OCI-LY3 (cell line): Measurements from ENCODE around the gene TAF1B.

Experiments used
- H2AFZ ChIP-seq: fragments of 200-600, 300-600 bp; shearing (Covaris generic); 2 replicates; pipeline ENCODE4 v1.6.0; 2014; ENCODE audit warnings: antibody characterized with exemption, low read depth, low read length
- H3K27ac ChIP-seq: fragments of 200-600, 300-600 bp; sonication (generic); 2 replicates; pipeline ENCODE4 v1.5.1; 2014; ENCODE audit warnings: mild to moderate bottlenecking, low read length, moderate library complexity, mixed read lengths
- H3K27me3 ChIP-seq: fragments of 200-600, 300-600 bp; sonication (generic); 2 replicates; pipeline ENCODE4 v1.6.1; 2014; ENCODE audit warnings: low read depth, low read length, mixed read lengths
- H3K36me3 ChIP-seq: fragments of 200-600, 300-600 bp; sonication (generic); replicated peaks from 2 replicates; pipeline ENCODE3; 2014; ENCODE audit warnings: low read depth, low read length, mixed read lengths
- H3K4me1 ChIP-seq: fragments of 300-600, 200-600 bp; sonication (generic); 2 replicates; pipeline ENCODE4 v1.6.1; 2014; ENCODE audit warnings: low read length, mixed read lengths
- H3K4me2 ChIP-seq: fragments of 200-600, 300-600 bp; sonication (generic); 2 replicates; pipeline ENCODE4 v1.6.1; 2014; ENCODE audit warnings: low read length, mixed read lengths
- H3K4me3 ChIP-seq: fragments of 300-600, 200-600 bp; sonication (generic); 2 replicates; pipeline ENCODE4 v1.5.1; 2014; ENCODE audit warnings: antibody characterized with exemption, mild to moderate bottlenecking, low read length, moderate library complexity
- H3K79me2 ChIP-seq: fragments of 300-600, 200-600 bp; shearing (Covaris generic); 2 replicates; pipeline ENCODE4 v1.6.1; 2014; ENCODE audit warnings: mild to moderate bottlenecking, low read length, mixed read lengths
- H3K9ac ChIP-seq: fragments of 300-600, 200-600 bp; shearing (Covaris generic); 2 replicates; pipeline ENCODE4 v1.6.0; 2014; ENCODE audit warnings: mild to moderate bottlenecking, low read length, moderate library complexity
- H3K9me3 ChIP-seq: fragments of 200-600, 300-600 bp; shearing (Covaris generic); 2 replicates; pipeline ENCODE4 v1.6.1; 2014; ENCODE audit warnings: low read length, mixed read lengths; ENCODE audit not compliant: insufficient read depth
- H4K20me1 ChIP-seq: fragments of 200-600, 300-600 bp; sonication (generic); 2 replicates; pipeline ENCODE4 v1.6.1; 2016; ENCODE audit warnings: low read length, mixed read lengths; ENCODE audit not compliant: insufficient read depth
- CTCF ChIP-seq: fragments of 200-600, 300-600 bp; sonication (generic); IDR thresholded peaks from 2 replicates; pipeline ENCODE4 v1.5.1; 2014; ENCODE audit warnings: antibody characterized with exemption, low read length, low read depth
- EZH2phosphoT487 ChIP-seq: fragments of 200-600 bp; shearing (Covaris generic); IDR thresholded peaks from 2 replicates; pipeline ENCODE4 v1.6.1; 2018; ENCODE audit warnings: antibody characterized with exemption, mixed run types, low read depth

TAF1B gene

GRCh38 chr2:9887513-9887912 lies 44.2 kb downstream of the TAF1B start:
- Histone ChIP-seq H3K27ac (no peak overlapping the region), H3K27me3 (no peaks in the 10 kb centered on the region), H2AFZ (no peak overlapping the region), H3K9me3 (peaks cover 9% of the 10 kb centered on the region; the same call in 1 of the 2 replicates), H4K20me1 (no peaks in the 10 kb centered on the region), H3K9ac (no peak overlapping the region), H3K4me3 (no peak overlapping the region), H3K79me2 (peaks cover 3% of the 10 kb centered on the region; the same call in 1 of the 2 replicates), H3K4me1 (peaks cover 12% of the 10 kb centered on the region), H3K4me2 (no peak overlapping the region), H3K36me3 (peaks cover 52% of the 10 kb centered on the region)
- TF ChIP-seq EZH2phosphoT487: no peak
- TF ChIP-seq CTCF: no peak

- Histone ChIP-seq H3K9me3 (peaks cover 9% of the 10 kb centered on the region; the same call in 1 of the 2 replicates), H2AFZ (no peak overlapping the region), H3K79me2 (peaks cover 3% of the 10 kb centered on the region; the same call in 1 of the 2 replicates), H4K20me1 (no peaks in the 10 kb centered on the region), H3K4me1 (peaks cover 16% of the 10 kb centered on the region), H3K36me3 (peaks cover 41% of the 10 kb centered on the region), H3K27me3 (no peaks in the 10 kb centered on the region), H3K27ac (no peak overlapping the region; the same call in 1 of the 2 replicates), H3K4me2 (no peak overlapping the region), H3K4me3 (no peak overlapping the region), H3K9ac (no peak overlapping the region)
- TF ChIP-seq EZH2phosphoT487 (no peak), CTCF (no peak)
Observed at GRCh38 chr2:9889812-9890261, 46.6 kb downstream of the TAF1B start.

GRCh38 chr2:9892236-9892635 lies 49.0 kb downstream of the TAF1B start:
- H3K9me3 ChIP-seq: peaks cover 8% of the 10 kb centered on the region; the same call in 1 of the 2 replicates
- H3K9ac ChIP-seq: no peak overlapping the region
- H3K27me3 ChIP-seq: no peaks in the 10 kb centered on the region
- TF ChIP-seq EZH2phosphoT487 (no peak), CTCF (no peak)
- no peaks in the 10 kb centered on the region for H4K20me1 ChIP-seq
- no peak overlapping the region for H3K27ac ChIP-seq
- peaks cover 31% of the 10 kb centered on the region for H3K4me1 ChIP-seq
- no peak overlapping the region for H3K4me2 ChIP-seq
- peaks cover 3% of the 10 kb centered on the region; the same call in 1 of the 2 replicates for H3K79me2 ChIP-seq
- peaks cover 19% of the 10 kb centered on the region for H3K36me3 ChIP-seq
- no peak overlapping the region for H3K4me3 ChIP-seq
- no peak overlapping the region for H2AFZ ChIP-seq

- H4K20me1 ChIP-seq: no peaks in the 10 kb centered on the region
- H3K36me3 ChIP-seq: peaks cover 11% of the 10 kb centered on the region
- peaks cover 30% of the 10 kb centered on the region for H3K4me1 ChIP-seq
- no peak overlapping the region for H3K4me2 ChIP-seq
- H3K9me3 ChIP-seq: no peaks in the 10 kb centered on the region
- H3K4me3 ChIP-seq: no peak overlapping the region
- no peaks in the 10 kb centered on the region for H3K79me2 ChIP-seq
- no peak for TF ChIP-seq EZH2phosphoT487
- no peak for TF ChIP-seq CTCF
- H3K27ac ChIP-seq: no peak overlapping the region
- no peaks in the 10 kb centered on the region for H3K27me3 ChIP-seq
- no peak overlapping the region for H3K9ac ChIP-seq
- H2AFZ ChIP-seq: no peak overlapping the region
Observed at GRCh38 chr2:9895669-9896590, 52.7 kb downstream of the TAF1B start.
